Keratinocyte (primary cell): ENCODE results near the gene ELAVL4. TPM values are rescaled to one million over a fixed set of nuclear protein-coding genes. Genes with fewer than 3 reads are reported as not detected.

ENCODE experiments used
- DNase-seq: peaks from one replicate; pipeline ENCODE4 v3.0.0-alpha.2; 2011; ENCODE audit warnings: low read depth, missing footprints, low spot score
- FAIRE-seq: peaks from 2 replicates; lab custom pipeline; 2011; peaks lifted over from hg19 to GRCh38; lab: Jason Lieb, UNC
- H2AFZ ChIP-seq: 2 replicates; pipeline ENCODE4 v1.6.0; 2012; ENCODE audit warnings: low read length, control low read depth, inconsistent platforms; ENCODE audit not compliant: control insufficient read depth
- H3K27ac ChIP-seq: 2 replicates; pipeline ENCODE4 v1.5.1; 2011; ENCODE audit warnings: low read length; ENCODE audit not compliant: control insufficient read depth, insufficient read depth
- H3K27me3 ChIP-seq: 3 replicates; pipeline ENCODE4 v1.6.0; 2011; ENCODE audit warnings: low read length; ENCODE audit not compliant: control insufficient read depth, insufficient read depth; ENCODE audit errors: extremely low read depth
- H3K36me3 ChIP-seq, 2 experiments: 2 replicates in 1 of 2; 3 replicates in 1 of 2; pipeline ENCODE4 v1.5.1; 2011; ENCODE audit warnings: low read length in 2 of 2, mild to moderate bottlenecking in 1 of 2; ENCODE audit not compliant: control insufficient read depth in 2 of 2, insufficient read depth in 2 of 2; ENCODE audit errors: extremely low read depth in 1 of 2
- H3K4me1 ChIP-seq: 3 replicates; pipeline ENCODE4 v1.5.1; 2011; ENCODE audit warnings: low read length; ENCODE audit not compliant: control insufficient read depth, insufficient read depth; ENCODE audit errors: extremely low read depth
- H3K4me2 ChIP-seq: 3 replicates; pipeline ENCODE4 v1.6.0; 2011; ENCODE audit warnings: low read depth, low read length; ENCODE audit not compliant: control insufficient read depth, insufficient read depth; ENCODE audit errors: extremely low read depth
- H3K4me3 ChIP-seq, 3 experiments: fragments of 200-600 bp in 1 of 3; sonication (generic) in 1 of 3; 2 replicates in 2 of 3; 3 replicates in 1 of 3; pipeline ENCODE4 v1.5.1; 2011 to 2016; ENCODE audit warnings: low read length in 3 of 3, mild to moderate bottlenecking in 3 of 3, control low read depth in 2 of 3, inconsistent platforms in 1 of 3, low read depth in 1 of 3, mixed read lengths in 1 of 3, mixed run types in 1 of 3, moderate library complexity in 1 of 3; ENCODE audit not compliant: control insufficient read depth in 2 of 3, insufficient read depth in 2 of 3; ENCODE audit errors: extremely low read depth in 1 of 3
- H3K79me2 ChIP-seq: 2 replicates; pipeline ENCODE4 v1.6.0; 2012; ENCODE audit warnings: low read length; ENCODE audit not compliant: control insufficient read depth, insufficient read depth
- H3K9ac ChIP-seq: 3 replicates; pipeline ENCODE4 v1.6.0; 2011; ENCODE audit warnings: low read length; ENCODE audit not compliant: control insufficient read depth, insufficient read depth; ENCODE audit errors: extremely low read depth
- H3K9me1 ChIP-seq: 3 replicates; pipeline ENCODE4 v1.6.0; 2011; ENCODE audit warnings: low read length; ENCODE audit not compliant: control insufficient read depth, insufficient read depth; ENCODE audit errors: extremely low read depth
- H3K9me3 ChIP-seq: 2 replicates; pipeline ENCODE4 v1.5.1; 2012; ENCODE audit warnings: low read depth, low read length; ENCODE audit not compliant: control insufficient read depth
- H4K20me1 ChIP-seq: 3 replicates; pipeline ENCODE4 v1.6.0; 2011; ENCODE audit warnings: low read length; ENCODE audit not compliant: control insufficient read depth, insufficient read depth; ENCODE audit errors: extremely low read depth
- EZH2 ChIP-seq: IDR thresholded peaks from one replicate; pipeline ENCODE4 v1.6.1; 2012; ENCODE audit warnings: inconsistent platforms, mild to moderate bottlenecking, low read length, moderate library complexity
- dilution Hi-C: fragments of 300-500 bp; cut with MboI; formaldehyde crosslinking; loops from one replicate; pipeline ENCODE4 v1.7.0; 2020; ENCODE audit warnings: low sequenced_read_pairs; ENCODE audit not compliant: extremely low pct_ligation_motif_present
- polyA plus RNA-seq, 5 experiments: library from polyadenylated mRNA; depleted of rRNA in 3 of 5; stranded (reverse) in 3 of 5; stranded (forward) in 1 of 5; unstranded in 1 of 5; fragments of >200 nt; gene quantifications; 1 replicate in 1 of 5; 2 replicates in 3 of 5; 3 replicates in 1 of 5; pipeline versions ENCODE4 v1.2.1 to v1.2.3, GENCODE V29; 2011 to 2012; ENCODE audit warnings: missing spikeins in 2 of 5, low read depth in 1 of 5, low replicate concordance in 1 of 5
- TF ChIP-seq, protein P1 (sequence below), 3 experiments: IDR thresholded peaks in 1 of 3; conservative IDR thresholded peaks in 1 of 3; optimal IDR thresholded peaks in 1 of 3; 2 replicates in 2 of 3; 3 replicates in 1 of 3; pipeline versions ENCODE3 to v1.5.1; 2011; ENCODE audit warnings: low read length in 3 of 3, mild to moderate bottlenecking in 3 of 3, moderate library complexity in 2 of 3, control low read depth in 1 of 3, inconsistent platforms in 1 of 3; ENCODE audit not compliant: insufficient read depth in 2 of 3; ENCODE audit errors: extremely low read depth in 1 of 3

ELAVL4 gene
- polyA plus RNA-seq, 1 donor (not counting 4 experiments of a cell fraction or from before 2014, with no cell fraction given): not detected

DNA sequence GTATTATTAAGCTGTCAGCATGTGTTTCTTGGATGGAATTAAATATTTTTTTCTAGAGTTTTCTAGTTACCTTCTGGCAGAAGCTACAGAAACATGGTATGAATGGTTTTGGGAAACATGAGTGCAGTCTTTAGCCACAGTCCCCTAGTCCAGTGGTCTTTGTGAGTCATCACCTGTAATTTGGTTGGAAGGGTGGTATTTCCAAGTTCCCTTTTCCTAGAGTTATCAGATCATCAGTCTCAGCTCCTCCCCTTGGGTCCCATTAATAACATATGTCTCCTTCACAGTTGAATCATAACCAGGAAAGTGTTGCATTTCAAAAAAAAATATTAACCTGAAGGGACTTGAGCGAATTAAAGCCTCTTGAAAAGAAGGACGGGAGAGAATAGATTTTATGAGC is 27.0 kb downstream of the ELAVL4 start:
- no peak for TF ChIP-seq EZH2
- TF ChIP-seq, protein P1, sequence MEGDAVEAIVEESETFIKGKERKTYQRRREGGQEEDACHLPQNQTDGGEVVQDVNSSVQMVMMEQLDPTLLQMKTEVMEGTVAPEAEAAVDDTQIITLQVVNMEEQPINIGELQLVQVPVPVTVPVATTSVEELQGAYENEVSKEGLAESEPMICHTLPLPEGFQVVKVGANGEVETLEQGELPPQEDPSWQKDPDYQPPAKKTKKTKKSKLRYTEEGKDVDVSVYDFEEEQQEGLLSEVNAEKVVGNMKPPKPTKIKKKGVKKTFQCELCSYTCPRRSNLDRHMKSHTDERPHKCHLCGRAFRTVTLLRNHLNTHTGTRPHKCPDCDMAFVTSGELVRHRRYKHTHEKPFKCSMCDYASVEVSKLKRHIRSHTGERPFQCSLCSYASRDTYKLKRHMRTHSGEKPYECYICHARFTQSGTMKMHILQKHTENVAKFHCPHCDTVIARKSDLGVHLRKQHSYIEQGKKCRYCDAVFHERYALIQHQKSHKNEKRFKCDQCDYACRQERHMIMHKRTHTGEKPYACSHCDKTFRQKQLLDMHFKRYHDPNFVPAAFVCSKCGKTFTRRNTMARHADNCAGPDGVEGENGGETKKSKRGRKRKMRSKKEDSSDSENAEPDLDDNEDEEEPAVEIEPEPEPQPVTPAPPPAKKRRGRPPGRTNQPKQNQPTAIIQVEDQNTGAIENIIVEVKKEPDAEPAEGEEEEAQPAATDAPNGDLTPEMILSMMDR (optimal IDR thresholded peaks at IDR 0.05 in 1 of 3, IDR thresholded peaks at IDR 0.05 in 1 of 3, conservative IDR thresholded peaks at IDR 0.05 in 1 of 3; ENCODE audit: extremely low read depth in 1 of 3, insufficient read depth in 2 of 3, low read length in 3 of 3): no peak
- H3K4me2 ChIP-seq: no peak overlapping the region
- no peak overlapping the region for H3K4me3 ChIP-seq
- H3K9ac ChIP-seq: no peak overlapping the region
- H3K36me3 ChIP-seq: no peaks in the 10 kb centered on the region
- H3K27ac ChIP-seq: no peak overlapping the region
- FAIRE-seq: no peak
- no peaks in the 10 kb centered on the region for H3K9me3 ChIP-seq
- DNase-seq: no peak
- no peaks in the 10 kb centered on the region for H3K4me1 ChIP-seq
- H2AFZ ChIP-seq: no peak overlapping the region
- H3K79me2 ChIP-seq: no peaks in the 10 kb centered on the region
- H3K27me3 ChIP-seq: no peaks in the 10 kb centered on the region
- dilution Hi-C loops: no loop called here
- no peaks in the 10 kb centered on the region for H3K9me1 ChIP-seq
- H4K20me1 ChIP-seq: no peaks in the 10 kb centered on the region

DNA sequence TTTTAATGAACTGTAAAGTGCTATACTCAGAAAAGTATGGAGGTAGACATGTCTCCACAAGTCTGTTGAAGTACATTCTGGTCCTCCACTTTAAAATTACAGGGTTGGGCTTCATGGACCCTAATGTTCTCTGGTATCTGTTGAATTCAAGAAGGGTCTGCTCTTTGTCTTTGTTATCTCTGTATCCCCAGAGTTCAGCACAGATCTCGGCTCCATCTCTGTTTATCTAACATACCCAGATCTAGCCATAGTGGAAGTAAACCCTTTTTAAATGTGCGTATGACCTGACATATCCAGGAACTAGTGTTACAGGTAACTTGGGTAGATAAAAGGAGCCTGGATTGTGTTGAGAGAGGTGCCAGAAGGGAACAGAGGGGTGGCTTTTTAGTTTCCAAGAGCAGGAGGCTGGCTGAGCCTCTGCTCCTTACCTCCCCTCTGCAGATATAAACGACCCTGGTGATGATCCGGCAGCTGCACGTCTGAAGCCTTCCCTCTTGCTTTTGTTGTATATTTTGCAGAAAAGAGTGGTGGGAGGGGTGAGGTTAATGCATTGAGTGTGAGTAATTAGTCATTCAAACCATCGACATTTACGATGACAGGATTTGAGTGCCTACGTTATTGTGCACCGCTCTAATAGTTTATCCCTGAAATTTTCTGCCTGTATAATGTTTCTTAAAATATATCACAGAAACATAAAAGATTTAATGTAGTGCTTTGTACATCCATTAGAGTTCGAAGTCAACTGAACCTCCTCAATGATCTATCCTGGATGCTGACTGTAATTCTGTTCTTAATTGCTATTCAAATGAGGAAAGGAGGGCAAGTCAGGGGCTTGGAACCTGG is 30.8 kb downstream of the ELAVL4 start:
- no peak overlapping the region for H3K27ac ChIP-seq
- H3K4me2 ChIP-seq: no peak overlapping the region
- H3K27me3 ChIP-seq: no peaks in the 10 kb centered on the region
- H4K20me1 ChIP-seq: no peaks in the 10 kb centered on the region
- no peaks in the 10 kb centered on the region for H3K36me3 ChIP-seq
- dilution Hi-C loops: no loop called here
- TF ChIP-seq EZH2: no peak
- TF ChIP-seq, protein P1 (optimal IDR thresholded peaks at IDR 0.05 in 1 of 3, IDR thresholded peaks at IDR 0.05 in 1 of 3, conservative IDR thresholded peaks at IDR 0.05 in 1 of 3; ENCODE audit: extremely low read depth in 1 of 3, insufficient read depth in 2 of 3, low read length in 3 of 3): no peak
- no peaks in the 10 kb centered on the region for H3K4me1 ChIP-seq
- H3K79me2 ChIP-seq: no peaks in the 10 kb centered on the region
- no peak overlapping the region for H3K9ac ChIP-seq
- H3K9me3 ChIP-seq: no peaks in the 10 kb centered on the region
- no peaks in the 10 kb centered on the region for H3K9me1 ChIP-seq
- no peak for DNase-seq
- H2AFZ ChIP-seq: peak overlapping the region; percentile 43
- FAIRE-seq: no peak
- H3K4me3 ChIP-seq: no peak overlapping the region
